PC-3 (cell line): ENCODE measurements around the gene NUP93. TPM values are rescaled to one million over a fixed set of nuclear protein-coding genes. Genes with fewer than 3 reads are reported as not detected.

Experiments used
- ATAC-seq: fragments of 200-7000 bp; cut with Tn5 transposase; 2 replicates; pipeline ENCODE4 v1.9.1; 2020; ENCODE audit warnings: mild to moderate bottlenecking, moderate library complexity
- BruUV-seq: library from RNA; stranded (reverse); fragments of 400-500 nt; replicated peaks from 2 replicates; lab custom pipeline; 2021; lab: Mats Ljungman, UMichigan
- CTCF ChIA-PET: fragments of 300-600 bp; sonication (Branson Sonifier 250); formaldehyde crosslinking; loops from one replicate; lab custom pipeline; 2022; ENCODE audit warnings: antibody characterized with exemption; lab: Charles Lee
- POLR2A ChIA-PET: fragments of 300-600 bp; sonication (Branson Sonifier 250); formaldehyde crosslinking; loops from one replicate; lab custom pipeline; 2022; ENCODE audit warnings: antibody characterized with exemption; ENCODE audit not compliant: unreplicated experiment; lab: Charles Lee
- DNase-seq: peaks from one replicate; pipeline ENCODE4 v3.0.0-alpha.2; 2015
- H2AFZ ChIP-seq: fragments of 300-600 bp; sonication (generic); 2 replicates; pipeline ENCODE4 v1.6.0; 2016; ENCODE audit warnings: antibody characterized with exemption, low read length
- H3F3A ChIP-seq: fragments of 300-600 bp; sonication (generic); one replicate; pipeline ENCODE4 v1.6.0; 2017; ENCODE audit warnings: antibody characterized with exemption, low read length, control low read depth, mild to moderate bottlenecking; ENCODE audit not compliant: unreplicated experiment
- H3K27ac ChIP-seq: fragments of 300-600 bp; sonication (generic); 2 replicates; pipeline ENCODE4 v1.5.1; 2016; ENCODE audit warnings: mild to moderate bottlenecking, low read length
- H3K27me3 ChIP-seq: fragments of 300-600 bp; sonication (generic); 2 replicates; pipeline ENCODE4 v1.6.1; 2016; ENCODE audit warnings: low read length, mixed read lengths
- H3K36me3 ChIP-seq: fragments of 300-600 bp; sonication (generic); 2 replicates; pipeline ENCODE4 v1.6.1; 2016; ENCODE audit warnings: low read depth, mixed run types, low read length, mixed read lengths
- H3K4me1 ChIP-seq: fragments of 300-600 bp; sonication (generic); 2 replicates; pipeline ENCODE4 v1.5.1; 2016; ENCODE audit warnings: low read length; ENCODE audit not compliant: insufficient read depth
- H3K4me2 ChIP-seq: fragments of 300-600 bp; sonication (generic); 2 replicates; pipeline ENCODE4 v1.6.0; 2016; ENCODE audit warnings: low read length
- H3K4me3 ChIP-seq: fragments of 300-600 bp; sonication (generic); 2 replicates; pipeline ENCODE4 v1.5.1; 2016; ENCODE audit warnings: mild to moderate bottlenecking, low read length, mixed read lengths
- H3K79me2 ChIP-seq: fragments of 300-600 bp; sonication (generic); 2 replicates; pipeline ENCODE4 v1.6.1; 2017; ENCODE audit warnings: low read length, mixed read lengths
- H3K9ac ChIP-seq: fragments of 300-600 bp; sonication (generic); 2 replicates; pipeline ENCODE4 v1.6.0; 2016; ENCODE audit warnings: mild to moderate bottlenecking, low read length
- H3K9me2 ChIP-seq: fragments of 300-600 bp; sonication (generic); replicated peaks from 2 replicates; pipeline ENCODE4 v1.6.1; 2016; ENCODE audit warnings: mixed run types, low read length, mixed read lengths
- H3K9me3 ChIP-seq: fragments of 300-600 bp; sonication (generic); 2 replicates; pipeline ENCODE4 v1.6.1; 2016; ENCODE audit warnings: low read length, mixed read lengths
- H4K20me1 ChIP-seq: fragments of 300-600 bp; sonication (generic); 2 replicates; pipeline ENCODE4 v1.6.1; 2016; ENCODE audit warnings: low read length, mixed read lengths
- CTCF ChIP-seq: fragments of 300-600 bp; sonication (generic); conservative IDR thresholded peaks from 2 replicates; pipeline ENCODE4 v1.5.1; 2017; ENCODE audit warnings: antibody characterized with exemption, low read depth, mild to moderate bottlenecking, low read length
- EZH2 ChIP-seq: fragments of 300-600 bp; sonication (generic); IDR thresholded peaks from one replicate; pipeline ENCODE4 v1.6.1; 2017; ENCODE audit warnings: antibody characterized with exemption, mild to moderate bottlenecking, low read length; ENCODE audit not compliant: unreplicated experiment
- EZH2phosphoT487 ChIP-seq: fragments of 300-600 bp; sonication (generic); IDR thresholded peaks from 2 replicates; pipeline ENCODE4 v1.6.1; 2018; ENCODE audit warnings: mild to moderate bottlenecking, antibody characterized with exemption, low read length, borderline replicate concordance
- intact Hi-C: fragments of 100-400 bp; cut with micrococcal nuclease; formaldehyde crosslinking; loops from 2 replicates; pipeline ENCODE4 v1.9.0; 2023
- total RNA-seq: library from RNA; depleted of rRNA; stranded (reverse); fragments of >200 nt; gene quantifications from 2 replicates; pipeline ENCODE4 v1.2.3, GENCODE V29; 2014

Gene NUP93
- total RNA-seq, 1 experiment from 2014 or later, result 98.6 TPM

- TF ChIP-seq EZH2, result no peak
- no peak for TF ChIP-seq CTCF
- TF ChIP-seq EZH2phosphoT487, result no peak
- intact Hi-C loops, result no loop called here
- Histone ChIP-seq H3K4me3 (no peak overlapping the region), H3K9me2 (no peaks in the 10 kb centered on the region), H3K27ac (no peak overlapping the region), H3K79me2 (no peaks in the 10 kb centered on the region), H3K4me1 (peaks cover 12% of the 10 kb centered on the region), H3K27me3 (no peaks in the 10 kb centered on the region), H3K4me2 (no peak overlapping the region), H4K20me1 (no peaks in the 10 kb centered on the region), H2AFZ (no peak overlapping the region), H3K9me3 (no peaks in the 10 kb centered on the region), H3K36me3 (no peaks in the 10 kb centered on the region), H3F3A (no peaks in the 10 kb centered on the region), H3K9ac (no peak overlapping the region)
- BruUV-seq, result no TSS peak
- ATAC-seq (no peak), DNase-seq (no peak)
- POLR2A ChIA-PET, result no interaction called here
- CTCF ChIA-PET, result interaction anchor here (0.6 to 1.4 kb wide), 3 partner anchors 53 to 124 kb away, joined by 4 to 17 read pairs (median 7); no protein-coding TSS in a partner anchor
These were observed 29.7 kb upstream of the NUP93 start for GRCh38 chr16:56700195-56700594.

GRCh38 chr16:56700631-56701030 is 29.3 kb upstream of the NUP93 start:
- Histone ChIP-seq H3K9me2 (no peaks in the 10 kb centered on the region), H3F3A (no peaks in the 10 kb centered on the region), H3K4me3 (no peak overlapping the region), H4K20me1 (no peaks in the 10 kb centered on the region), H3K9me3 (no peaks in the 10 kb centered on the region), H3K36me3 (no peaks in the 10 kb centered on the region), H3K4me1 (peaks cover 12% of the 10 kb centered on the region), H2AFZ (no peak overlapping the region), H3K27ac (no peak overlapping the region), H3K4me2 (no peak overlapping the region), H3K79me2 (no peaks in the 10 kb centered on the region), H3K9ac (no peak overlapping the region), H3K27me3 (no peaks in the 10 kb centered on the region)
- DNase-seq, result no peak
- no peak for ATAC-seq
- ChIA-PET CTCF (interaction anchor here (0.6 to 1.4 kb wide), 3 partner anchors 53 to 124 kb away, joined by 4 to 17 read pairs (median 7); no protein-coding TSS in a partner anchor), POLR2A (interaction anchor here (0.6 kb wide), 1 partner anchor 89 kb away, joined by 3 read pairs; no protein-coding TSS in a partner anchor)
- no TSS peak for BruUV-seq
- intact Hi-C loops, result no loop called here
- no peak for TF ChIP-seq EZH2
- no peak for TF ChIP-seq CTCF
- no peak for TF ChIP-seq EZH2phosphoT487

GRCh38 chr16:56701534-56701933 is 28.4 kb upstream of the NUP93 start:
- H3K4me1 ChIP-seq, result peaks cover 12% of the 10 kb centered on the region
- TF ChIP-seq EZH2phosphoT487 (no peak), EZH2 (no peak), CTCF (no peak)
- POLR2A ChIA-PET, result interaction anchor here (0.7 to 0.8 kb wide), 2 partner anchors 89 to 92 kb away, joined by 4 to 6 read pairs; no protein-coding TSS in a partner anchor
- ATAC-seq, result no peak
- H3K4me2 ChIP-seq, result peak overlapping the region; percentile 30; the same call in 1 of the 2 replicates
- DNase-seq, result no peak
- no peaks in the 10 kb centered on the region for H3F3A ChIP-seq
- H3K9me3 ChIP-seq, result no peaks in the 10 kb centered on the region
- H3K9me2 ChIP-seq, result no peaks in the 10 kb centered on the region
- no peaks in the 10 kb centered on the region for H4K20me1 ChIP-seq
- BruUV-seq, result no TSS peak
- no peak overlapping the region for H2AFZ ChIP-seq
- H3K9ac ChIP-seq, result no peak overlapping the region
- no peaks in the 10 kb centered on the region for H3K27me3 ChIP-seq
- no peaks in the 10 kb centered on the region for H3K36me3 ChIP-seq
- no peaks in the 10 kb centered on the region for H3K79me2 ChIP-seq
- no peak overlapping the region for H3K4me3 ChIP-seq
- H3K27ac ChIP-seq, result no peak overlapping the region
- CTCF ChIA-PET, result interaction anchor here (0.5 to 1.9 kb wide), 12 partner anchors 52 to 406 kb away, joined by 3 to 29 read pairs (median 4); partner anchors contain the start of gene MT2A
- intact Hi-C loops, result no loop called here
